ENCODE data around the gene SFXN5. TPM values are rescaled to one million over a fixed set of nuclear protein-coding genes. Genes with fewer than 3 reads are reported as not detected.
A peak's percentile ranks its signal among the peaks of the same experiment; 100 is the strongest.

The SFXN5 gene
- total and polyA plus RNA-seq, 2 of the 4 experiments (the other 2 are of a cell fraction): 8.6 to 17.0 TPM

DNA sequence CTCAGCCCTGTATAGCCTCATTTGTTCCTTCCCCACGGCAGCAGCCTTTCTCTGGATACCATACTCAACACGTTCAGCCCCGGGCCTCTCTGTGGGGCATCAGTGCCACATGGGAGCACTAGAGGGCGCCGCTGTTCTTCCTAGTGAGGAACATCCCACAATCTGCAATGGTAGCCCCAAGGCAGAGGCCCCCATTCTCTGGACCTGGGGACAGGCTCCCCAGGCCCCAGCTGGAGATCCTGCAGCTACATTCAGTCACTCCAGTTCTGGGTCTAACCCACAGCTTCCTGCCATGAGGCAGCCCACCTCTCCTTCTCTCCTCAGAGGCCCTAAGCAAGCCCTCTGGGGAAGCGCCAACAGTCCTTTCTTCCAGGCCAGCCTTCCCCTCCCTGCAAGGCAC is 14.2 kb upstream of the SFXN5 start:
- dilution Hi-C loops (cut with HindIII; ENCODE audit: low sequenced_read_pairs, unreplicated experiment) (no loop called here), in situ Hi-C loops (cut with MboI; ENCODE audit: low sequenced_read_pairs) (loop anchor here (5.0 kb wide), 1 partner anchor 72 kb away; no protein-coding TSS in a partner anchor)

More for the DNA sequence above, 14.2 kb upstream of the SFXN5 start:
- Histone ChIP-seq H2BK15ac (ENCODE audit: low read depth, low read length) (no peak overlapping the region), H2BK20ac (ENCODE audit: low read depth, low read length) (no peak overlapping the region), H4K8ac (ENCODE audit: low read depth in 2 of 2, low read length in 2 of 2) (no peak overlapping the region), H2BK120ac (ENCODE audit: low read depth, low read length) (no peak overlapping the region), H3K9ac (ENCODE audit: low read depth, low read length) (peak overlapping the region; percentile 26; the same call in 1 of the 2 replicates), H3K14ac (replicated peaks; ENCODE audit: low read depth, low read length) (no peak overlapping the region), H4K5ac (ENCODE audit: low read depth, low read length) (no peak overlapping the region), H4K91ac (ENCODE audit: insufficient read depth, low read depth, low read length) (no peak overlapping the region), H3K9me3 (ENCODE audit: control insufficient read depth, insufficient read depth, low read length) (no peaks in the 10 kb centered on the region), H3K27ac (ENCODE audit: insufficient read depth, low read length) (peak overlapping the region; percentile 26; the same call in 1 of the 2 replicates), H3K56ac (ENCODE audit: extremely low read depth, insufficient read depth, low read length) (no peak overlapping the region), H3K18ac (ENCODE audit: low read depth, low read length) (no peak overlapping the region), H3K4me2 (ENCODE audit: low read depth, low read length) (peak overlapping the region; percentile 43), H2AFZ (replicated peaks; ENCODE audit: low read length, poor library complexity) (no peak overlapping the region), H4K20me1 (ENCODE audit: insufficient read depth, low read length) (peaks cover 73% of the 10 kb centered on the region), H2AK9ac (replicated peaks; ENCODE audit: low read depth, low read length, poor library complexity) (peak overlapping the region; percentile 75), H3K4me1 (ENCODE audit: control insufficient read depth, insufficient read depth, low read length) (peaks cover 31% of the 10 kb centered on the region), H3K4ac (ENCODE audit: low read depth, low read length) (no peak overlapping the region), H3K9me1 (ENCODE audit: insufficient read depth, low read length) (peaks cover 21% of the 10 kb centered on the region), H2BK5ac (ENCODE audit: low read depth, low read length, poor library complexity, severe bottlenecking) (no peak overlapping the region), H3K79me1 (ENCODE audit: low read depth in 1 of 2, low read length in 2 of 2) (peaks cover 36 to 91% of the 10 kb centered on the region in 2 experiments), H2AK5ac (ENCODE audit: low read depth, low read length) (peak overlapping the region; percentile 41; the same call in 1 of the 2 replicates), H3K23ac (ENCODE audit: low read depth, low read length) (no peak overlapping the region; the same call in 1 of the 2 replicates), H3K36me3 (ENCODE audit: control insufficient read depth, insufficient read depth, low read length) (peaks cover 40% of the 10 kb centered on the region), H3K27me3 (ENCODE audit: control insufficient read depth, insufficient read depth, low read length) (no peaks in the 10 kb centered on the region), H3K4me3 (ENCODE audit: insufficient read depth, low read depth, low read length) (no peak overlapping the region)
- ATAC-seq (ENCODE audit: low read depth): peak; percentile 69
- WGBS, 2 experiments (ENCODE audit: extremely low coverage in 2 of 2, insufficient read length in 1 of 2): 5% methylated on average over 4 of the region's 6 CpGs; no CpG with 5 or more reads in 1 of the 2 experiments
- intact Hi-C loops (cut with micrococcal nuclease): loop anchor here (1.0 to 2.0 kb wide), 4 partner anchors 71 to 193 kb away; no protein-coding TSS in a partner anchor
- no TSS peak for BruUV-seq (replicated peaks)
- ChIA-PET CTCF (interaction anchor here (0.6 to 3.8 kb wide), 11 partner anchors 14 to 198 kb away, joined by 3 to 31 read pairs (median 4); partner anchors contain the start of genes RAB11FIP5, SFXN5 and SPR), POLR2A (ENCODE audit: unreplicated experiment) (no interaction called here)
- peak; percentile 63 for DNase-seq
- TF ChIP-seq CEBPB (IDR thresholded peaks at IDR 0.05; ENCODE audit: low read depth, low read length) (no peak), RCOR1 (IDR thresholded peaks at IDR 0.05; ENCODE audit: insufficient replicate concordance, low read length) (no peak), RAD21 (IDR thresholded peaks at IDR 0.05; ENCODE audit: low read length) (peak; percentile 97), MAZ (IDR thresholded peaks at IDR 0.05; ENCODE audit: borderline replicate concordance, low read depth, low read length) (peak; percentile 51; the same call in 1 of the 2 replicates), RFX5 (IDR thresholded peaks at IDR 0.05; ENCODE audit: low read depth, low read length) (no peak), NFE2L2 (IDR thresholded peaks at IDR 0.05; ENCODE audit: low read depth, low read length) (no peak), SMC3 (IDR thresholded peaks at IDR 0.05; ENCODE audit: low read depth, low read length) (peak; percentile 96), MXI1 (IDR thresholded peaks at IDR 0.05; ENCODE audit: borderline replicate concordance, low read depth, low read length) (no peak), FOS (IDR thresholded peaks at IDR 0.05; ENCODE audit: low read depth, low read length) (no peak), MAFK (IDR thresholded peaks at IDR 0.05; ENCODE audit: low read depth, low read length) (no peak), CHD1 (IDR thresholded peaks at IDR 0.05; ENCODE audit: low read depth, low read length) (no peak), POLR2A (IDR thresholded peaks at IDR 0.05; ENCODE audit: low read depth, low read length) (0 out of 2 replicates have a peak, but pooled peaks have one; percentile 35), BHLHE40 (IDR thresholded peaks at IDR 0.05; ENCODE audit: low read depth, low read length) (no peak)
- TF ChIP-seq, protein P1, sequence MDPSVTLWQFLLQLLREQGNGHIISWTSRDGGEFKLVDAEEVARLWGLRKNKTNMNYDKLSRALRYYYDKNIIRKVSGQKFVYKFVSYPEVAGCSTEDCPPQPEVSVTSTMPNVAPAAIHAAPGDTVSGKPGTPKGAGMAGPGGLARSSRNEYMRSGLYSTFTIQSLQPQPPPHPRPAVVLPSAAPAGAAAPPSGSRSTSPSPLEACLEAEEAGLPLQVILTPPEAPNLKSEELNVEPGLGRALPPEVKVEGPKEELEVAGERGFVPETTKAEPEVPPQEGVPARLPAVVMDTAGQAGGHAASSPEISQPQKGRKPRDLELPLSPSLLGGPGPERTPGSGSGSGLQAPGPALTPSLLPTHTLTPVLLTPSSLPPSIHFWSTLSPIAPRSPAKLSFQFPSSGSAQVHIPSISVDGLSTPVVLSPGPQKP (IDR thresholded peaks at IDR 0.05; ENCODE audit: borderline replicate concordance, low read depth, low read length): no peak
- TF ChIP-seq, protein P2, sequence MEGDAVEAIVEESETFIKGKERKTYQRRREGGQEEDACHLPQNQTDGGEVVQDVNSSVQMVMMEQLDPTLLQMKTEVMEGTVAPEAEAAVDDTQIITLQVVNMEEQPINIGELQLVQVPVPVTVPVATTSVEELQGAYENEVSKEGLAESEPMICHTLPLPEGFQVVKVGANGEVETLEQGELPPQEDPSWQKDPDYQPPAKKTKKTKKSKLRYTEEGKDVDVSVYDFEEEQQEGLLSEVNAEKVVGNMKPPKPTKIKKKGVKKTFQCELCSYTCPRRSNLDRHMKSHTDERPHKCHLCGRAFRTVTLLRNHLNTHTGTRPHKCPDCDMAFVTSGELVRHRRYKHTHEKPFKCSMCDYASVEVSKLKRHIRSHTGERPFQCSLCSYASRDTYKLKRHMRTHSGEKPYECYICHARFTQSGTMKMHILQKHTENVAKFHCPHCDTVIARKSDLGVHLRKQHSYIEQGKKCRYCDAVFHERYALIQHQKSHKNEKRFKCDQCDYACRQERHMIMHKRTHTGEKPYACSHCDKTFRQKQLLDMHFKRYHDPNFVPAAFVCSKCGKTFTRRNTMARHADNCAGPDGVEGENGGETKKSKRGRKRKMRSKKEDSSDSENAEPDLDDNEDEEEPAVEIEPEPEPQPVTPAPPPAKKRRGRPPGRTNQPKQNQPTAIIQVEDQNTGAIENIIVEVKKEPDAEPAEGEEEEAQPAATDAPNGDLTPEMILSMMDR (conservative IDR thresholded peaks at IDR 0.05; ENCODE audit: low read depth, low read length): peak; percentile 95
- TF ChIP-seq, protein P3, sequence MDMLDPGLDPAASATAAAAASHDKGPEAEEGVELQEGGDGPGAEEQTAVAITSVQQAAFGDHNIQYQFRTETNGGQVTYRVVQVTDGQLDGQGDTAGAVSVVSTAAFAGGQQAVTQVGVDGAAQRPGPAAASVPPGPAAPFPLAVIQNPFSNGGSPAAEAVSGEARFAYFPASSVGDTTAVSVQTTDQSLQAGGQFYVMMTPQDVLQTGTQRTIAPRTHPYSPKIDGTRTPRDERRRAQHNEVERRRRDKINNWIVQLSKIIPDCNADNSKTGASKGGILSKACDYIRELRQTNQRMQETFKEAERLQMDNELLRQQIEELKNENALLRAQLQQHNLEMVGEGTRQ (IDR thresholded peaks at IDR 0.05; ENCODE audit: low read depth, low read length): no peak

All from IMR-90 (cell line).